Prostate gland (tissue), 2 donors: ENCODE data around the gene TMEM150B. TPM values are rescaled to one million over a fixed set of nuclear protein-coding genes. Genes with fewer than 3 reads are reported as not detected.

Experiments
- DNase-seq: peaks from one replicate; pipeline ENCODE4 v3.0.0-alpha.2; 2019; ENCODE audit warnings: low spot score
- H3K27ac ChIP-seq, 2 donors: fragments of 200-600 bp; sonication (generic); 2 replicates each; pipeline ENCODE4 v1.5.1; 2017 to 2019
- H3K27me3 ChIP-seq: fragments of 200-600 bp; sonication (generic); replicated peaks from 2 replicates; pipeline ENCODE4 v1.5.1; 2019; ENCODE audit not compliant: insufficient read depth
- H3K36me3 ChIP-seq, 2 donors: fragments of 200-600 bp; sonication (generic); 1 replicate in 1 of 2; 2 replicates in 1 of 2; pipeline versions ENCODE4 v1.5.1 to v1.8.1; 2017 to 2019
- H3K4me1 ChIP-seq: fragments of 200-600 bp; sonication (generic); replicated peaks from 2 replicates; pipeline ENCODE4 v1.5.1; 2019
- H3K4me3 ChIP-seq, 2 donors: fragments of 200-600 bp; sonication (generic); 2 replicates each; pipeline ENCODE4 v1.5.1; 2017 to 2019
- H3K9me3 ChIP-seq: fragments of 200-600 bp; sonication (generic); 2 replicates; pipeline ENCODE4 v1.5.1; 2017
- POLR2A ChIP-seq: fragments of 450-650 bp; IDR thresholded peaks from one replicate; pipeline ENCODE4 v1.6.1; 2016; ENCODE audit warnings: antibody characterized with exemption, mild to moderate bottlenecking
- POLR2AphosphoS5 ChIP-seq: sonication (generic); formaldehyde crosslinking; IDR thresholded peaks from one replicate; pipeline ENCODE4 v1.6.1; 2017; ENCODE audit warnings: antibody characterized with exemption
- WGBS: methylation state at CpG from one replicate; pipeline ENCODE4 v1.1.5; 2018; 5-methylcytosine and 5-hydroxymethylcytosine counted together
- intact Hi-C: fragments of 100-400 bp; cut with DNase I; formaldehyde crosslinking; loops from one replicate; pipeline ENCODE4 v1.14.2; 2022
- total RNA-seq, 2 donors: library from RNA; depleted of rRNA; stranded (reverse); fragments of >200 nt; gene quantifications; one replicate each; pipeline ENCODE4 v1.1.0, GENCODE V29; 2016
- TF ChIP-seq, protein P1 (sequence below), 4 experiments: fragments of 200-600 bp in 2 of 4; fragments of 450-650 bp in 2 of 4; sonication (generic) in 2 of 4; IDR thresholded peaks; 1 replicate in 3 of 4; 2 replicates in 1 of 4; pipeline ENCODE4 v1.5.1; 2016 to 2019; ENCODE audit warnings: antibody characterized with exemption in 4 of 4, mild to moderate bottlenecking in 2 of 4, moderate library complexity in 2 of 4

The TMEM150B gene
- total RNA-seq, 2 donors from 2014 or later, result not detected

DNA sequence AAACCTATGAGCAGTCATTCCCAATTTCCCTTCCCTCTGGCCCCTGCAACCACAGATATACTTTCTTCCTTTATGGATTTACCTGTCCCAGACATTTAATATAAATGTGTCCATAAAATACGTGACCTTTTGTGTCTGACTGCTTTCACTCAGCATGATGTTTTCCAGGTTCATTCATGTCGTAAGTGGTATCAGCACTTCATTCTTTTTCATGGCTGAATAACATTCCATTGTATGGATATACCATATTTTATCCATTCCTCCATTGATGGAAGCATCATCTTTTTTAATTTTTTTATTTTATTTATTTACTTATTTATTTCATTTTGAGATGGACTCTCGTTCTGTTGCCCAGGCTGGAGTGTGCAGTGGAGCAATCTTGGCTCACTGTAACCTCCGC, 58.3 kb downstream of the TMEM150B start:
- Histone ChIP-seq H3K9me3 (no peaks in the 10 kb centered on the region), H3K4me1 (no peaks in the 10 kb centered on the region), H3K36me3 (no peaks in the 10 kb centered on the region), H3K27me3 (no peaks in the 10 kb centered on the region), H3K27ac (no peak overlapping the region), H3K4me3 (no peak overlapping the region)
- WGBS, result 97% methylated on average over 4 of the region's 4 CpGs
- TF ChIP-seq POLR2A (no peak), POLR2AphosphoS5 (no peak)
- TF ChIP-seq, protein P1, sequence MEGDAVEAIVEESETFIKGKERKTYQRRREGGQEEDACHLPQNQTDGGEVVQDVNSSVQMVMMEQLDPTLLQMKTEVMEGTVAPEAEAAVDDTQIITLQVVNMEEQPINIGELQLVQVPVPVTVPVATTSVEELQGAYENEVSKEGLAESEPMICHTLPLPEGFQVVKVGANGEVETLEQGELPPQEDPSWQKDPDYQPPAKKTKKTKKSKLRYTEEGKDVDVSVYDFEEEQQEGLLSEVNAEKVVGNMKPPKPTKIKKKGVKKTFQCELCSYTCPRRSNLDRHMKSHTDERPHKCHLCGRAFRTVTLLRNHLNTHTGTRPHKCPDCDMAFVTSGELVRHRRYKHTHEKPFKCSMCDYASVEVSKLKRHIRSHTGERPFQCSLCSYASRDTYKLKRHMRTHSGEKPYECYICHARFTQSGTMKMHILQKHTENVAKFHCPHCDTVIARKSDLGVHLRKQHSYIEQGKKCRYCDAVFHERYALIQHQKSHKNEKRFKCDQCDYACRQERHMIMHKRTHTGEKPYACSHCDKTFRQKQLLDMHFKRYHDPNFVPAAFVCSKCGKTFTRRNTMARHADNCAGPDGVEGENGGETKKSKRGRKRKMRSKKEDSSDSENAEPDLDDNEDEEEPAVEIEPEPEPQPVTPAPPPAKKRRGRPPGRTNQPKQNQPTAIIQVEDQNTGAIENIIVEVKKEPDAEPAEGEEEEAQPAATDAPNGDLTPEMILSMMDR (IDR thresholded peaks at IDR 0.05), result no peak
- intact Hi-C loops, result no loop called here
- DNase-seq, result no peak

DNA sequence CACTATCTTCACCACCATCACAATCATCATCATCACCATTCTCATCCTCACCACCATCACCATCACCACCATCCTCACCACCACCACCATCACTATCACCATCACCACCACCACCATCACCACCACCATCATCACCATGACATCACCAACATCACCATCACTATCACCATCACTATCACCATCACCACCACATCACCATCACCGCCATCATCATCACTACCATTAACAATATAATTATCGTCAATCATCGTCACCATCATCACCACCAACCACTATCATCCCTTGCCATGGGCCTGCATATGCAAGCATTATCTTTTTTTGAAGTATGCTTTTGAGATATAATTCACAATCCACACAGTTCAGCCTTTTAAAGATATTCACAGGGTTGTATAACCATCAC, 58.7 kb downstream of the TMEM150B start:
- no peaks in the 10 kb centered on the region for H3K4me1 ChIP-seq
- WGBS, result 100% methylated on average over 3 of the region's 3 CpGs
- H3K9me3 ChIP-seq, result no peaks in the 10 kb centered on the region
- H3K27ac ChIP-seq, result no peak overlapping the region
- DNase-seq, result no peak
- intact Hi-C loops, result no loop called here
- TF ChIP-seq, protein P1 (IDR thresholded peaks at IDR 0.05), result no peak
- TF ChIP-seq POLR2A (no peak), POLR2AphosphoS5 (no peak)
- no peaks in the 10 kb centered on the region for H3K36me3 ChIP-seq
- H3K27me3 ChIP-seq, result no peaks in the 10 kb centered on the region
- H3K4me3 ChIP-seq, result no peak overlapping the region

DNA sequence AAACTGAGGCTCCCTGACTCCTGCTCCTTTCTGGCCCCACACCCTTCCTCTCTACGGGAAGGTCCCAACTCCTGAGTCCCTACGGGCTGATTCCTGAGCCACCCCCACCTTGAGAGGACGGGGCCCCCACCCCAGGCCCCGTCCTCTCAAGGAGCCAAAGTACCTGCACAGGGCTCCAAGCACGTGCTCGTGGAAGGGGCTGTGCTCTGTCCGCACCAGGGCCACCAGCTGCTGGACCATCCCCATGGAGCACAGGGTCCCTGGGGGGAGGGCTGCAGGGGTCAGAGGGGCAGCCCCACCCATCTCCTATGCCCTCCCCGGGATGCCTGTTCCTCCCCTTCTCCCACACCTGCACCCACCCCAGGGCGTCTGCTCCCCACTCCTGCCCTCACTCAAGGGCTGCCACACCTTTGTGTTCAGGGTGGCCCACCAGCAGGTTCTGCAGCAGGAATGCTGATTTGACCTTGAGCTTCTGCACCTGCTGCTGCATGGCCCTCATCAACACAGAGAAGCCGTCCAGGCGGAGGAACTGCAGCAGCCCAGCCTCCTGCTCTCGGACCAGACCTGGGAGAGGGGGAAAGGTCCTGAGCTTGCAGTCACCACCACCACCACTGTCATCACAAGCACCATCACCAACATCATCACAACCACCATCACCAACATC, 59.3 kb downstream of the TMEM150B start:
- intact Hi-C loops, result no loop called here
- no peak for DNase-seq

DNA sequence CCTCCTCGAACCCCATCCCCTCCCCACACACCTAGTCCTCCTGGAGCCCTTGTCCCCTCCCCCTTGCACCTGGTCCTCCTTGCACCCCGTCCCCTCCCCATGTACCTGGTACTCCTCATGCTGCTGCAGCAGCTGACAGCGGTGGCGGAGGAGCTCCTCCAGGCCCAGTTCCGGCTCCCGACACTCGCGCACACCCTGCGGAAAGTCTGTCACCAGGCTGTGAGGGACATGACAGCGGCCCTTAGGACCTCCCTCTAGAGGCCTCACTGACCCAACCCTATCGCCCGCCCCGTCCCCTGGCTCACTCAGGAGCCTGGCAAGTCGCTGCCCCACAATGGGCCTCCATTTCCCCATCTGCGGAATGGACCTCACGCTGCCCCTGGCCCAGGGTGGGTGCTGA, 60.0 kb downstream of the TMEM150B start:
- Histone ChIP-seq H3K4me1 (no peaks in the 10 kb centered on the region), H3K4me3 (no peak overlapping the region), H3K9me3 (no peaks in the 10 kb centered on the region), H3K36me3 (no peaks in the 10 kb centered on the region), H3K27ac (no peak overlapping the region), H3K27me3 (no peaks in the 10 kb centered on the region)
- intact Hi-C loops, result no loop called here
- no peak for TF ChIP-seq POLR2AphosphoS5
- no peak for TF ChIP-seq POLR2A
- TF ChIP-seq, protein P1 (IDR thresholded peaks at IDR 0.05), result no peak
- DNase-seq, result no peak
- 92% methylated on average over 16 of the region's 16 CpGs for whole genome bisulfite sequencing

More for the DNA sequence above, 59.3 kb downstream of the TMEM150B start:
- no peak overlapping the region for H3K27ac ChIP-seq
- no peaks in the 10 kb centered on the region for H3K4me1 ChIP-seq
- H3K9me3 ChIP-seq, result no peaks in the 10 kb centered on the region
- WGBS, result 96% methylated on average over 12 of the region's 12 CpGs
- no peak overlapping the region for H3K4me3 ChIP-seq
- no peaks in the 10 kb centered on the region for H3K36me3 ChIP-seq
- no peaks in the 10 kb centered on the region for H3K27me3 ChIP-seq
- TF ChIP-seq POLR2AphosphoS5 (no peak), POLR2A (no peak)
- TF ChIP-seq, protein P1 (IDR thresholded peaks at IDR 0.05), result no peak

DNA sequence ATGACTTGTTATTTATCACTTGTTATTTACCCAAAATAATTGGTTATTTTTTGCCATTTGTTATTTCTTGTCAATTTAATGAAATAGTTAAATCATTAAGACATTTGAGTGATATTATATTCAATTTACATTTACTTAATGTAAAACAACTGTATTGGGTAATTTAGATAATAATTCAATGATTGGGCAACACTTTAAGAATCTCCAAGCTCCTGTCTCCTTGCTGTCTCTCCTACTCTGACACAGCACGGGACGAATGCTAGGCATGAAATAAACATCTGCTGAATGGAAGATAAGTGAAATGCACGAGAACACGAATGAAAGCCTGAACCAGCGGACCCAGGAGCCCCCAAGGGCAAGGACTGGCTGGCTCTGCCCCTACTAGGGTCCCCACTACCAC, 60.6 kb downstream of the TMEM150B start:
- TF ChIP-seq POLR2AphosphoS5, result no peak
- no peak for TF ChIP-seq POLR2A
- TF ChIP-seq, protein P1 (IDR thresholded peaks at IDR 0.05), result no peak
- H3K4me1 ChIP-seq, result no peaks in the 10 kb centered on the region
- H3K27ac ChIP-seq, result no peak overlapping the region
- H3K4me3 ChIP-seq, result no peak overlapping the region
- no peaks in the 10 kb centered on the region for H3K9me3 ChIP-seq
- no peaks in the 10 kb centered on the region for H3K36me3 ChIP-seq
- DNase-seq, result no peak
- no peaks in the 10 kb centered on the region for H3K27me3 ChIP-seq
- intact Hi-C loops, result no loop called here
- WGBS, result 79% methylated on average over 5 of the region's 5 CpGs
